A549 (cell line): ENCODE measurements around the gene CFAP43.

ENCODE experiments used
- EP300 ChIP-seq, 2 experiments: fragments of >200 bp; sonication (Bioruptor Twin); formaldehyde crosslinking; IDR thresholded peaks; 2 replicates in 1 of 2; 3 replicates in 1 of 2; pipeline ENCODE4 v1.6.1; 2016 to 2017
- TF ChIP-seq, protein P1 (sequence below): fragments of >200 bp; sonication (Bioruptor Twin); formaldehyde crosslinking; IDR thresholded peaks from 3 replicates; pipeline ENCODE4 v1.5.1; 2016

DNA sequence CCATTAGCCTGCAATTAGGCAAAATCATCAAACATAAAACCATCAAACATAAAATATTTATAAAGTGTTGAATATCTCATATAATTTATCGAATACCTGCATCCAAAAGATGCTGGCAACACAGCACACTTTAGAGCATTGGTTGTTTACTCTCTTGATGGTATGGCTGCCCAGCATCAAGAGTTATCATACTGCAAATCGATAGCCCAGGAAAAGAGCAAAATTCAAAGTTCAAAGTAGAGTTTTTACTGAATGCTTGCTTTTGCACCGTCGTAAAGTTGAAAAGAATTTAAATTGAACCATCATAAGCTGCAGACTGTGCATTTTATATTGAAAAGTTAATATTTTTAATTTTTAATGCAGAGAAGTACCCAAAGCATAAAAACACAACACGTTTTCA is 32.6 kb upstream of the CFAP43 start:
- TF ChIP-seq, protein P1, sequence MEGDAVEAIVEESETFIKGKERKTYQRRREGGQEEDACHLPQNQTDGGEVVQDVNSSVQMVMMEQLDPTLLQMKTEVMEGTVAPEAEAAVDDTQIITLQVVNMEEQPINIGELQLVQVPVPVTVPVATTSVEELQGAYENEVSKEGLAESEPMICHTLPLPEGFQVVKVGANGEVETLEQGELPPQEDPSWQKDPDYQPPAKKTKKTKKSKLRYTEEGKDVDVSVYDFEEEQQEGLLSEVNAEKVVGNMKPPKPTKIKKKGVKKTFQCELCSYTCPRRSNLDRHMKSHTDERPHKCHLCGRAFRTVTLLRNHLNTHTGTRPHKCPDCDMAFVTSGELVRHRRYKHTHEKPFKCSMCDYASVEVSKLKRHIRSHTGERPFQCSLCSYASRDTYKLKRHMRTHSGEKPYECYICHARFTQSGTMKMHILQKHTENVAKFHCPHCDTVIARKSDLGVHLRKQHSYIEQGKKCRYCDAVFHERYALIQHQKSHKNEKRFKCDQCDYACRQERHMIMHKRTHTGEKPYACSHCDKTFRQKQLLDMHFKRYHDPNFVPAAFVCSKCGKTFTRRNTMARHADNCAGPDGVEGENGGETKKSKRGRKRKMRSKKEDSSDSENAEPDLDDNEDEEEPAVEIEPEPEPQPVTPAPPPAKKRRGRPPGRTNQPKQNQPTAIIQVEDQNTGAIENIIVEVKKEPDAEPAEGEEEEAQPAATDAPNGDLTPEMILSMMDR = no peak
- no peak for TF ChIP-seq EP300 (IDR thresholded peaks at IDR 0.05)
